Lower leg skin (tissue), 3 donors: ENCODE data around the gene RBM27.

ENCODE experiments used
- CTCF ChIP-seq, 3 donors: fragments of 450-650 bp; IDR thresholded peaks; one replicate each; pipeline ENCODE4 v1.5.1; 2016; ENCODE audit warnings: antibody characterized with exemption in 3 of 3, mild to moderate bottlenecking in 3 of 3, moderate library complexity in 2 of 3
- POLR2A ChIP-seq, 2 donors: fragments of 450-650 bp; IDR thresholded peaks; one replicate each; pipeline ENCODE4 v1.6.1; 2016 to 2017; ENCODE audit warnings: antibody characterized with exemption in 2 of 2, mild to moderate bottlenecking in 1 of 2, moderate library complexity in 1 of 2

GRCh38 chr5:146185161-146185560, 18.2 kb upstream of the RBM27 start:
- TF ChIP-seq CTCF (IDR thresholded peaks at IDR 0.05): no peak
- TF ChIP-seq POLR2A (IDR thresholded peaks at IDR 0.05): no peak
